Liver (tissue), 3 donors: ENCODE data around the gene NUP93.

ENCODE experiments used
- EGR1 ChIP-seq, 2 donors: IDR thresholded peaks; 2 replicates each; pipeline ENCODE4 v1.6.1; 2016 to 2018; ENCODE audit warnings: antibody characterized with exemption in 2 of 2, low read depth in 2 of 2
- FOXA1 ChIP-seq: IDR thresholded peaks from 2 replicates; pipeline ENCODE4 v1.6.1; 2016; ENCODE audit warnings: antibody characterized with exemption
- HNF4G ChIP-seq: IDR thresholded peaks from 2 replicates; pipeline ENCODE4 v1.6.1; 2016; ENCODE audit warnings: antibody characterized with exemption
- RAD21 ChIP-seq, 2 donors: IDR thresholded peaks; 2 replicates each; pipeline ENCODE4 v1.6.1; 2016; ENCODE audit warnings: antibody characterized with exemption in 2 of 2, mild to moderate bottlenecking in 2 of 2
- RXRA ChIP-seq, 2 donors: IDR thresholded peaks; 2 replicates each; pipeline ENCODE4 v1.6.1; 2017 to 2018; ENCODE audit warnings: antibody characterized with exemption in 2 of 2, mild to moderate bottlenecking in 1 of 2
- TAF1 ChIP-seq: conservative IDR thresholded peaks from 2 replicates; pipeline ENCODE4 v1.6.1; 2016; ENCODE audit warnings: antibody characterized with exemption, mild to moderate bottlenecking
- YY1 ChIP-seq: IDR thresholded peaks from 2 replicates; pipeline ENCODE4 v1.6.1; 2016; ENCODE audit warnings: antibody characterized with exemption, mild to moderate bottlenecking
- TF ChIP-seq, protein P1 (sequence below): fragments of 150-350 bp; IDR thresholded peaks from 2 replicates; pipeline ENCODE4 v1.5.1; 2017; ENCODE audit warnings: improper control_type of control experiment, low read depth, low read length; ENCODE audit not compliant: missing input control
- TF ChIP-seq, protein P2 (sequence below): IDR thresholded peaks from 2 replicates; pipeline ENCODE4 v1.6.1; 2016; ENCODE audit warnings: antibody characterized with exemption, mild to moderate bottlenecking
- TF ChIP-seq, protein P3 (sequence below): IDR thresholded peaks from 2 replicates; pipeline ENCODE4 v1.6.1; 2016; ENCODE audit warnings: antibody characterized with exemption
- TF ChIP-seq, protein P4 (sequence below): IDR thresholded peaks from 2 replicates; pipeline ENCODE4 v1.6.1; 2016; ENCODE audit warnings: antibody characterized with exemption
- donor health status: healthy.
- donor health status: healthy.

DNA sequence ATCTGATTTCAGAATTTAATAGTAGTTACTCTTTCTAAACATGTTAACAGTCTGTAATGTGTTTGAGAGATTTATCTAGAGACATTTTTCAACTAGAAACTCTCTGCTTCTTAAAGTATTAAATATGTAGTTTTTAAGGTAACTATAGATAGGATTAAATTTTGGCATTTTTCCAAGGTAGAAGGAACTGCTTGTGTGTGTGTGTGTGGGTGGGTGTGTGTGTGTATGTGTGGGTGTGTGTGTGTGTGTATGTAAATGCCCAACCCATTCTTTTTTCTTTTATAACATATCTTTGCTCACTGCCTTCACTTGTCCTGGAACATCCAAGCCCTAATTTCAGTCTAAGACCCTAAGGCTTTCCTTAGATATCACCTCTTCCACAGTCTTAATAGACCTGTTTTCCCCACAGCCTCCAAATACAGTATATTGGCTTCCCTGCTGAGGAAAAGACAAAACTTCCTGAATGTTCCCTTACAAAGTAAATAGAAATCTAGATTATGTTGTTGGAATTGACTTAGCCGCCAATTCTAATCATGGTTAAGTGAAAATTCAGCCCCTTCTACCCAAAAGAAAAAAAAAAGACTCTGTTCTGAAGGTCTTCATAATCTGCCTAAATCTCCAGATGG is 33.5 kb downstream of the NUP93 start:
- TF ChIP-seq, protein P1, sequence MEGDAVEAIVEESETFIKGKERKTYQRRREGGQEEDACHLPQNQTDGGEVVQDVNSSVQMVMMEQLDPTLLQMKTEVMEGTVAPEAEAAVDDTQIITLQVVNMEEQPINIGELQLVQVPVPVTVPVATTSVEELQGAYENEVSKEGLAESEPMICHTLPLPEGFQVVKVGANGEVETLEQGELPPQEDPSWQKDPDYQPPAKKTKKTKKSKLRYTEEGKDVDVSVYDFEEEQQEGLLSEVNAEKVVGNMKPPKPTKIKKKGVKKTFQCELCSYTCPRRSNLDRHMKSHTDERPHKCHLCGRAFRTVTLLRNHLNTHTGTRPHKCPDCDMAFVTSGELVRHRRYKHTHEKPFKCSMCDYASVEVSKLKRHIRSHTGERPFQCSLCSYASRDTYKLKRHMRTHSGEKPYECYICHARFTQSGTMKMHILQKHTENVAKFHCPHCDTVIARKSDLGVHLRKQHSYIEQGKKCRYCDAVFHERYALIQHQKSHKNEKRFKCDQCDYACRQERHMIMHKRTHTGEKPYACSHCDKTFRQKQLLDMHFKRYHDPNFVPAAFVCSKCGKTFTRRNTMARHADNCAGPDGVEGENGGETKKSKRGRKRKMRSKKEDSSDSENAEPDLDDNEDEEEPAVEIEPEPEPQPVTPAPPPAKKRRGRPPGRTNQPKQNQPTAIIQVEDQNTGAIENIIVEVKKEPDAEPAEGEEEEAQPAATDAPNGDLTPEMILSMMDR = no peak
- TF ChIP-seq HNF4G (no peak), FOXA1 (no peak), YY1 (no peak), RAD21 (IDR thresholded peaks at IDR 0.05) (no peak), EGR1 (IDR thresholded peaks at IDR 0.05; ENCODE audit: low read depth in 2 of 2) (no peak), TAF1 (no peak), RXRA (IDR thresholded peaks at IDR 0.05) (no peak)
- TF ChIP-seq, protein P2, sequence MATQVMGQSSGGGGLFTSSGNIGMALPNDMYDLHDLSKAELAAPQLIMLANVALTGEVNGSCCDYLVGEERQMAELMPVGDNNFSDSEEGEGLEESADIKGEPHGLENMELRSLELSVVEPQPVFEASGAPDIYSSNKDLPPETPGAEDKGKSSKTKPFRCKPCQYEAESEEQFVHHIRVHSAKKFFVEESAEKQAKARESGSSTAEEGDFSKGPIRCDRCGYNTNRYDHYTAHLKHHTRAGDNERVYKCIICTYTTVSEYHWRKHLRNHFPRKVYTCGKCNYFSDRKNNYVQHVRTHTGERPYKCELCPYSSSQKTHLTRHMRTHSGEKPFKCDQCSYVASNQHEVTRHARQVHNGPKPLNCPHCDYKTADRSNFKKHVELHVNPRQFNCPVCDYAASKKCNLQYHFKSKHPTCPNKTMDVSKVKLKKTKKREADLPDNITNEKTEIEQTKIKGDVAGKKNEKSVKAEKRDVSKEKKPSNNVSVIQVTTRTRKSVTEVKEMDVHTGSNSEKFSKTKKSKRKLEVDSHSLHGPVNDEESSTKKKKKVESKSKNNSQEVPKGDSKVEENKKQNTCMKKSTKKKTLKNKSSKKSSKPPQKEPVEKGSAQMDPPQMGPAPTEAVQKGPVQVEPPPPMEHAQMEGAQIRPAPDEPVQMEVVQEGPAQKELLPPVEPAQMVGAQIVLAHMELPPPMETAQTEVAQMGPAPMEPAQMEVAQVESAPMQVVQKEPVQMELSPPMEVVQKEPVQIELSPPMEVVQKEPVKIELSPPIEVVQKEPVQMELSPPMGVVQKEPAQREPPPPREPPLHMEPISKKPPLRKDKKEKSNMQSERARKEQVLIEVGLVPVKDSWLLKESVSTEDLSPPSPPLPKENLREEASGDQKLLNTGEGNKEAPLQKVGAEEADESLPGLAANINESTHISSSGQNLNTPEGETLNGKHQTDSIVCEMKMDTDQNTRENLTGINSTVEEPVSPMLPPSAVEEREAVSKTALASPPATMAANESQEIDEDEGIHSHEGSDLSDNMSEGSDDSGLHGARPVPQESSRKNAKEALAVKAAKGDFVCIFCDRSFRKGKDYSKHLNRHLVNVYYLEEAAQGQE = no peak
- TF ChIP-seq, protein P3, sequence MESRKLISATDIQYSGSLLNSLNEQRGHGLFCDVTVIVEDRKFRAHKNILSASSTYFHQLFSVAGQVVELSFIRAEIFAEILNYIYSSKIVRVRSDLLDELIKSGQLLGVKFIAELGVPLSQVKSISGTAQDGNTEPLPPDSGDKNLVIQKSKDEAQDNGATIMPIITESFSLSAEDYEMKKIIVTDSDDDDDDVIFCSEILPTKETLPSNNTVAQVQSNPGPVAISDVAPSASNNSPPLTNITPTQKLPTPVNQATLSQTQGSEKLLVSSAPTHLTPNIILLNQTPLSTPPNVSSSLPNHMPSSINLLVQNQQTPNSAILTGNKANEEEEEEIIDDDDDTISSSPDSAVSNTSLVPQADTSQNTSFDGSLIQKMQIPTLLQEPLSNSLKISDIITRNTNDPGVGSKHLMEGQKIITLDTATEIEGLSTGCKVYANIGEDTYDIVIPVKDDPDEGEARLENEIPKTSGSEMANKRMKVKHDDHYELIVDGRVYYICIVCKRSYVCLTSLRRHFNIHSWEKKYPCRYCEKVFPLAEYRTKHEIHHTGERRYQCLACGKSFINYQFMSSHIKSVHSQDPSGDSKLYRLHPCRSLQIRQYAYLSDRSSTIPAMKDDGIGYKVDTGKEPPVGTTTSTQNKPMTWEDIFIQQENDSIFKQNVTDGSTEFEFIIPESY = no peak
- TF ChIP-seq, protein P4, sequence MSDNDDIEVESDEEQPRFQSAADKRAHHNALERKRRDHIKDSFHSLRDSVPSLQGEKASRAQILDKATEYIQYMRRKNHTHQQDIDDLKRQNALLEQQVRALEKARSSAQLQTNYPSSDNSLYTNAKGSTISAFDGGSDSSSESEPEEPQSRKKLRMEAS = no peak
